Panc1 (cell line): ENCODE measurements around the gene TMUB2.

Experiments
- CTCF ChIP-seq: fragments of 450-650 bp; IDR thresholded peaks from 2 replicates; pipeline ENCODE4 v1.5.1; 2017; ENCODE audit warnings: mild to moderate bottlenecking
- POLR2AphosphoS5 ChIP-seq: IDR thresholded peaks from 2 replicates; pipeline ENCODE4 v1.6.1; 2012; ENCODE audit warnings: mild to moderate bottlenecking, low read depth, low read length, moderate library complexity
- SIN3A ChIP-seq: IDR thresholded peaks from 2 replicates; pipeline ENCODE4 v1.6.1; 2012; ENCODE audit warnings: low read depth, mild to moderate bottlenecking, low read length, moderate library complexity, borderline replicate concordance; ENCODE audit not compliant: insufficient read depth
- TCF7L2 ChIP-seq: IDR thresholded peaks from 2 replicates; pipeline ENCODE4 v1.6.1; 2011; ENCODE audit warnings: mild to moderate bottlenecking, low read depth, low read length, inconsistent platforms

DNA sequence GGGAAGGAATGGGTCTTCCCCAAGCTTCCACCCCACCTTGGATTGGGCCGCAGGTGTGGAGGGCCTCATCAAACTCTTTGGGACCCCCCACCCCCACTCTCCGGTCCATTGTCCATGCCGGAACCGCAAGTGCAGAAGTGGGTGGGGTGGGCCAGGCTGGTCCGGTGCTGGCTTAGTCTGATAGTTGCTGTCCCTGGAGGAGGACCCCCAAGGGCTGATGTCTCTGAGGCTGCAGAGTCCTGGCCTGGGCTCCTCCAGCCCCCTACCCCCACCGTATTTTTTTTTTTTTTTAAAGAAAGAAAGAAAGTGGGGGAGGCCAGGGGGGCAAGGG is 20.0 kb downstream of the TMUB2 start:
- TF ChIP-seq CTCF, result no peak
- TF ChIP-seq POLR2AphosphoS5, result no peak
- no peak for TF ChIP-seq TCF7L2
- no peak for TF ChIP-seq SIN3A
